Measurements from ENCODE around the gene PSEN2.
"Not testable (repeated sequence)": the region's sequence is repeated elsewhere in the genome, so short reads cannot be mapped to it uniquely, and the experiment has no call there.

Gene PSEN2

GRCh38 chr1:226916497-226916896 lies 46.1 kb downstream of the PSEN2 start:
- TF ChIP-seq, protein P1, sequence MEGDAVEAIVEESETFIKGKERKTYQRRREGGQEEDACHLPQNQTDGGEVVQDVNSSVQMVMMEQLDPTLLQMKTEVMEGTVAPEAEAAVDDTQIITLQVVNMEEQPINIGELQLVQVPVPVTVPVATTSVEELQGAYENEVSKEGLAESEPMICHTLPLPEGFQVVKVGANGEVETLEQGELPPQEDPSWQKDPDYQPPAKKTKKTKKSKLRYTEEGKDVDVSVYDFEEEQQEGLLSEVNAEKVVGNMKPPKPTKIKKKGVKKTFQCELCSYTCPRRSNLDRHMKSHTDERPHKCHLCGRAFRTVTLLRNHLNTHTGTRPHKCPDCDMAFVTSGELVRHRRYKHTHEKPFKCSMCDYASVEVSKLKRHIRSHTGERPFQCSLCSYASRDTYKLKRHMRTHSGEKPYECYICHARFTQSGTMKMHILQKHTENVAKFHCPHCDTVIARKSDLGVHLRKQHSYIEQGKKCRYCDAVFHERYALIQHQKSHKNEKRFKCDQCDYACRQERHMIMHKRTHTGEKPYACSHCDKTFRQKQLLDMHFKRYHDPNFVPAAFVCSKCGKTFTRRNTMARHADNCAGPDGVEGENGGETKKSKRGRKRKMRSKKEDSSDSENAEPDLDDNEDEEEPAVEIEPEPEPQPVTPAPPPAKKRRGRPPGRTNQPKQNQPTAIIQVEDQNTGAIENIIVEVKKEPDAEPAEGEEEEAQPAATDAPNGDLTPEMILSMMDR (IDR thresholded peaks at IDR 0.05; ENCODE audit: borderline replicate concordance, insufficient read depth, low read depth, low read length) = no peak
- no peak overlapping the region for H3K4me3 ChIP-seq (ENCODE audit: low read depth, low read length)

GRCh38 chr1:226919587-226919986 lies 49.2 kb downstream of the PSEN2 start:
- H3K4me3 ChIP-seq (ENCODE audit: low read depth, low read length) = no peak overlapping the region
- TF ChIP-seq, protein P1 (IDR thresholded peaks at IDR 0.05; ENCODE audit: borderline replicate concordance, insufficient read depth, low read depth, low read length) = no peak

- TF ChIP-seq, protein P1 (IDR thresholded peaks at IDR 0.05; ENCODE audit: borderline replicate concordance, insufficient read depth, low read depth, low read length) = no peak
- H3K4me3 ChIP-seq (ENCODE audit: low read depth, low read length) = no peak overlapping the region
These were observed 49.6 kb downstream of the PSEN2 start for GRCh38 chr1:226919995-226920394.

DNA sequence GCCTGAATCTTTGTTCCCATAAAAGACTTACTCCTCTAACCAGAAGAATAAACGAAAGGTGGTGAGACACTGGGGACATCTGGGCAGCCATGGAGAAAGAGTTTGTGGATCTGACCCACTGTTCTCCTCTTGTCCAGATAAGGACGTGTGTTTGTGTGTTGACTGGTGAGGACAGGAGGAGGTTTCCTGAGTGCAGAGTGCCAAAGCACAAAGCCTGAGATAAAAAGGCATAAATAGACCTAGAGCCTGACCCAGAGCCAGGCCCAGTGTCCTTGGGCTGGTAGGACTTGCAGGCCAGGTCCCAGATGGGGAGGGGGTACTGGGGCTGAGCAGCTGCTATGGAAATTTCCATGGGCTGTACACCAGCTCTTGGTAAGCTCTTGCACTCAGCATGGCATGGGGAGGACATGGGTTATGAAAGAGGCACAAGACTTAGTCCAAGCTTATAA lies 50.1 kb downstream of the PSEN2 start:
- TF ChIP-seq, protein P1 (IDR thresholded peaks at IDR 0.05; ENCODE audit: borderline replicate concordance, insufficient read depth, low read depth, low read length) = no peak
- H3K4me3 ChIP-seq (ENCODE audit: low read depth, low read length) = no peak overlapping the region

- TF ChIP-seq, protein P1 (IDR thresholded peaks at IDR 0.05; ENCODE audit: borderline replicate concordance, insufficient read depth, low read depth, low read length) = no peak
- H3K4me3 ChIP-seq (ENCODE audit: low read depth, low read length) = no peak overlapping the region
These were observed 51.1 kb downstream of the PSEN2 start for GRCh38 chr1:226921504-226921903.

DNA sequence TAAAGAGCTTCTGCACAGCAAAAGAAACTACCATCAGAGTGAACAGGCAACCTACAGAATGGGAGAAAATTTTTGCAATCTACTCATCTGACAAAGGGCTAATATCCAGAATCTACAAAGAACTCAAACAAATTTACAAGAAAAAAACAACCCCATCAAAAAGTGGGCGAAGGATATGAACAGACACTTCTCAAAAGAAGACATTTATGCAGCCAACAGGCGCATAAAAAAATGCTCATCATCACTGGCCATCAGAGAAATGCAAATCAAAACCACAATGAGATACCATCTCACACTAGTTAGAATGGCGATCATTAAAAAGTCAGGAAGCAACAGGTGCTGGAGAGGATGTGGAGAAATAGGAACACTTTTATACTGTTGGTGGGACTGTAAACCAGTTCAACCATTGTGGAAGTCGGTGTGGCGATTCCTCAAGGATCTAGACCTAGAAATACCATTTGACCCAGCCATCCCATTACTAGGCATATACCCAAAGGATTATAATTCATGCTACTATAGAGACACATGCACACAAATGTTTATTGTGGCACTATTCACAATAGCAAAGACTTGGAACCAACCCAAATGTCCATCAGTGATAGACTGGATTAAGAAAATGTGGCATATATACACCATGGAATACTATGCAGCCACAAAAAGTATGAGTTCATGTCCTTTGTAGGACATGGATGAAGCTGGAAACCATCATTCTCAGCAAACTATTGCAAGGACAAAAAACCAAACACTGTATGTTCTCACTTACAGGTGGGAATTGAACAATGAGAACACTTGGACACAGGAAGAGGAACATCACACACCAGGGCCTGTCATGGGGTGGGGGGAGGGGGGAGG lies 59.1 kb downstream of the PSEN2 start:
- not testable (repeated sequence) for H3K4me3 ChIP-seq (ENCODE audit: low read depth, low read length)

DNA sequence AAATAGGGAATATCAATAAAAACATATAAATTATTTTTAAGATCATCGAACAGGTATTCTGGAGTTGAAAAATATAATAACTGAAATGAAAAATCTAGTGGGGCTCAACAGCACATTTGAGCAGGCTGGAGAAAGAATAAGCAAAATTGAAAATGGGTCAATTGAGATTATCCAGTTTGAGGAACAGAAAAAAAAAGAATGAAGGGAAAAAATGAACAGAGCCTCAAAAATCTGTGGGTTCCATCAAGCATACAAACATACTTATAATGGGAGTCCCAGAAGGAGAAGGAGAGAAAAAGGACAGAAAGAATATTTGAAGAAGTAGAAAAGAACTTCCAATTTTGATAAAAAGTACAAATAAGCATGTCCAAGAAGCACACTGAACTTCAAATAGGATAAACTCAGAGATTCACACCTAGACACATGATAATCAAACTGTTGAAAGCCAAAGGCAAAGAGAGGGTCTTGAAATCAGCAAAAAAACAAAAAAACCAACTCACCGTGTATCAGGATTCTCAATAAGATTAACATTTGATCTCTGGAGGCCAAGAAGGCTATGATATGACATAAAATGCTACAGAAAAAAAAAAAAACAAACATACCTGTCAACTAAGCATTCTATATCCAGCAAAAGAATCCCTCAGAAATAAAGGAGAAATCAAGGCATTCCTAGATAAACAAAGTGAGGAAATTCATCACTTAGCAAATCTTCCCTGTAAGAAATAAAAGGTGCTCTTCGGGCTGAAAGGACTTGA lies 64.2 kb downstream of the PSEN2 start:
- TF ChIP-seq, protein P1 (IDR thresholded peaks at IDR 0.05; ENCODE audit: borderline replicate concordance, insufficient read depth, low read depth, low read length) = no peak
- no peak overlapping the region for H3K4me3 ChIP-seq (ENCODE audit: low read depth, low read length)
